HG03135 (cell line): ENCODE data around the gene COL4A3.

Experiments used
- ATAC-seq: cut with Tn5 transposase; IDR thresholded peaks from one replicate; pipeline ENCODE4 v1.9.1; 2021; ENCODE audit warnings: mild to moderate bottlenecking, moderate library complexity; ENCODE audit not compliant: unreplicated experiment

Gene COL4A3

GRCh38 chr2:227285741-227286236 lies 121.4 kb downstream of the COL4A3 start:
- ATAC-seq: no peak

- ATAC-seq: no peak
Observed at GRCh38 chr2:227287771-227288170, 123.3 kb downstream of the COL4A3 start.

- ATAC-seq: no peak
Observed at GRCh38 chr2:227292314-227292713, 127.9 kb downstream of the COL4A3 start.

GRCh38 chr2:227293531-227293930 lies 129.1 kb downstream of the COL4A3 start:
- ATAC-seq: no peak

GRCh38 chr2:227295806-227296205 lies 131.4 kb downstream of the COL4A3 start:
- ATAC-seq: no peak

- no peak for ATAC-seq
Observed at GRCh38 chr2:227296671-227297405, 132.4 kb downstream of the COL4A3 start.

GRCh38 chr2:227301523-227301922 lies 137.1 kb downstream of the COL4A3 start:
- ATAC-seq: no peak

GRCh38 chr2:227308784-227309183 lies 144.4 kb downstream of the COL4A3 start:
- peak; percentile 74 for ATAC-seq

GRCh38 chr2:227310756-227311110 lies 146.3 kb downstream of the COL4A3 start:
- ATAC-seq: no peak

- no peak for ATAC-seq
Observed at GRCh38 chr2:227311861-227312506, 147.6 kb downstream of the COL4A3 start.

- no peak for ATAC-seq
Observed at GRCh38 chr2:227312579-227312978, 148.2 kb downstream of the COL4A3 start.

GRCh38 chr2:227313310-227313709 lies 148.9 kb downstream of the COL4A3 start:
- no peak for ATAC-seq

- no peak for ATAC-seq
Observed at GRCh38 chr2:227317834-227318233, 153.4 kb downstream of the COL4A3 start.

GRCh38 chr2:227320305-227321094 lies 156.1 kb downstream of the COL4A3 start:
- no peak for ATAC-seq

GRCh38 chr2:227322530-227323205 lies 158.2 kb downstream of the COL4A3 start:
- ATAC-seq: no peak

GRCh38 chr2:227323818-227324217 lies 159.4 kb downstream of the COL4A3 start:
- no peak for ATAC-seq

- ATAC-seq: peak; percentile 12
Observed at GRCh38 chr2:227324642-227324994, 160.2 kb downstream of the COL4A3 start.

- peak; percentile 98 for ATAC-seq
Observed at GRCh38 chr2:227324995-227325838, 160.8 kb downstream of the COL4A3 start, which contains the start of gene MFF. Gene MFF (plus strand): TSS chr2:227325251. CDS start chr2:227330666, 5,415 bp downstream.

GRCh38 chr2:227325839-227326195 lies 161.4 kb downstream of the COL4A3 start:
- peak; percentile 7 for ATAC-seq

- ATAC-seq: no peak
Observed at GRCh38 chr2:227326783-227327182, 162.4 kb downstream of the COL4A3 start.
